Mucosa of stomach (tissue), 1 donor: ENCODE measurements around the gene MEGF6.

ENCODE experiments used
- H3K27me3 ChIP-seq: one replicate; pipeline ENCODE4 v1.7.0; 2013; ENCODE audit warnings: mild to moderate bottlenecking, low read length; ENCODE audit not compliant: control insufficient read depth, insufficient read depth
- H3K36me3 ChIP-seq: one replicate; pipeline ENCODE4 v1.7.0; 2013; ENCODE audit warnings: low read length; ENCODE audit not compliant: control insufficient read depth, insufficient read depth
- H3K4me1 ChIP-seq: one replicate; pipeline ENCODE4 v1.7.0; 2013; ENCODE audit warnings: mild to moderate bottlenecking, low read length; ENCODE audit not compliant: control insufficient read depth, insufficient read depth
- H3K4me3 ChIP-seq: one replicate; pipeline ENCODE4 v1.7.0; 2013; ENCODE audit warnings: low read length
- H3K9ac ChIP-seq: one replicate; pipeline ENCODE4 v1.7.0; 2013; ENCODE audit warnings: mild to moderate bottlenecking, low read length, moderate library complexity
- H3K9me3 ChIP-seq: one replicate; pipeline ENCODE4 v1.7.0; 2013; ENCODE audit warnings: mild to moderate bottlenecking, low read length, moderate library complexity; ENCODE audit not compliant: control insufficient read depth
- donor health status: Pancreatic carcinoma.

Gene MEGF6

GRCh38 chr1:3611170-3612019 is at the start of gene MEGF6:
TSS of gene MEGF6 (minus strand) at chr1:3611508. CDS start at chr1:3611268, 240 bp downstream.
- Histone ChIP-seq H3K9ac (no peak within 1 kb of the TSS), H3K4me3 (no peak within 1 kb of the TSS), H3K36me3 (no peaks in the 10 kb centered on the region), H3K27me3 (peaks cover 37% of the 10 kb centered on the region), H3K9me3 (no peaks in the 10 kb centered on the region), H3K4me1 (peaks cover 24% of the 10 kb centered on the region)

DNA sequence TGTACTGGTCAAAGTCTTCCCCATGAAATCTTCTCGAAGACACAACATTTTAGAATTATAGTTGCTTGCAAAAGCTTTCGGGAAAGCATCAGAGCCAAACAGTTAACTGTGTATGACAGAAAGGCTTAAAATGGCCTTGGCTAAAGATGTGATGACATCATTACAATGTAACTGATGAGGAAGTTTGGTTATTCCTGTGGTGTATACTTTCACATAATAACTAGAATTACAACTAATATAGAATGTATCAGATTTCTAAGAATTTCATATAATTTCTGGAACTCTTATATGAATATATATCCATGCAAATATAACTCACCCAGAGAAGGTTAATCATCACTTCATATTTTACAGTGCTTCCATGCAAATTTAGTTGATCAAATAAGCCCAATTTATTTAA is 49.4 kb upstream of the MEGF6 start:
- Histone ChIP-seq H3K27me3 (peaks cover 24% of the 10 kb centered on the region), H3K9me3 (no peaks in the 10 kb centered on the region), H3K36me3 (no peaks in the 10 kb centered on the region), H3K4me3 (no peak overlapping the region), H3K9ac (no peak overlapping the region), H3K4me1 (no peaks in the 10 kb centered on the region)

DNA sequence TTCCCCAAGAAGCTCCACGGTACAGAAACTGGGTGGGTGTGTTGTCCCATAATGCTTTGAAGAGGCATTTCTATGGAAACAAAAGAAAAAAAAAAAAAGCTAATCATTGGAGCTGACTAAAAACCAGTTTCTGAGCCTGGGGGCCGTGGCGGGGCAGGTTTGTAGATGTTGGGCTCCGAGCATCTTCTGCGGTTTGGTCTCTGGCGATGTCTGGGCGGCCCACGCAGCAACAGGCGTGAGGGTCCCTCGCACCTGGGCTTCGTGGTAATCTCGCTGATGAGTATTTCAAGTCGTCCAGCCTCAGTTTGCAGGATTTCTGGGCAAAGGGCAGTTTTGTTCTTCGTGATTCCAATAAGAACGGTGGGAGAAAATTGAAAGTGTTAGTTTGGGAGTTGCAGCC is 47.8 kb upstream of the MEGF6 start:
- H3K9ac ChIP-seq, result no peak overlapping the region
- H3K27me3 ChIP-seq, result peaks cover 35% of the 10 kb centered on the region
- no peaks in the 10 kb centered on the region for H3K4me1 ChIP-seq
- no peaks in the 10 kb centered on the region for H3K9me3 ChIP-seq
- H3K36me3 ChIP-seq, result no peaks in the 10 kb centered on the region
- no peak overlapping the region for H3K4me3 ChIP-seq

DNA sequence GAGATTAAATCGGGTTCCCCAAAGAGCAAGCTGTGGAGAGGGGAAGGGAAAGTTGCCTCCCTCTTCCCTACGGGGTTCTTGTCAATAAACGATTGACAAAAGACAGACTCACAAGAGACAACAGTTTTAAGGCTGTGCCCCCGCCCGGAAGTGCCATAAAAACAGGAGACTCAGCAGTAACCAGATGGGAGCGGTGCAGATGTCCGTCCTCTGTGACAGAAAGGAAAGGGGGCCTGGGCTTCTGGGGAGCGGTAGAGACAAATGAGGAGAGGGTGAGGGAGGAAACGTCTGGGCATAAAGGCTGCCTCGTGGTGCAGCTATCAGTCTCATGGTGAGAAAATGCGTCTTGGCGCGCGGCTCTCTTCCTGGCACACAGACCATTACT is 46.9 kb upstream of the MEGF6 start:
- Histone ChIP-seq H3K36me3 (no peaks in the 10 kb centered on the region), H3K9me3 (no peaks in the 10 kb centered on the region), H3K4me1 (no peaks in the 10 kb centered on the region), H3K4me3 (no peak overlapping the region), H3K9ac (no peak overlapping the region), H3K27me3 (peaks cover 44% of the 10 kb centered on the region)

DNA sequence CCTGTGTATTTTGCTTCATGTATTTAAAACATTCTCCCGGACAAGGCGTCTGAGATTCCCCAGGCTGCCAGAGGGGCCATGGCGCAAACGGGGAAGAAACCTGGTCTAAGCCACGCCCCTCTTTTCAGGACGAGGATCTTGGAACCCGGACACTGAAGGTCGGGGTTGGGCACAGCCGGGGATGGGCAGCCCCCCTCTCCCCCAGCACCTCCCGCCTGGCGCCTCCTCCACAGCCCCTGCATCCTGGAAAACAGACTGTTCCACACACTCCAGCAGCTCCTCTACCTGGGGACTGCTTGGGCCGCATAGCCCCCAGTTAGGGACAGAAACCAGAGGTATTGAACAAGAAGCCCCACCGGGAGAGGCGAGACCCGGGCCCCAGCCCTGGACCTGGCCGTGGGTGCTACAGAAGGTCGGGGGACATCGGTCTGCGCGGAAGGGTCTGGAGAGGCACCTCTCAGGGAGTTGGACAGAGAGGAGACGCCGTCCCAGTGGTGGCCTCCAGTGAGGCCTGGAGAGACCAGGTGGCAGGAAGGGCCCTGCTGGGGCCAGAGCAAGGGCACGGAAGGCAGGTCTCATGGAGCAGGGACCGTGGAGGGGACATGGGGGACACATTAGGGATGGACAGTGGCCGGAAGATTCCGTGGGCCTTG is 46.4 kb upstream of the MEGF6 start:
- Histone ChIP-seq H3K27me3 (peaks cover 47% of the 10 kb centered on the region), H3K36me3 (no peaks in the 10 kb centered on the region), H3K4me3 (no peak overlapping the region), H3K9me3 (no peaks in the 10 kb centered on the region), H3K9ac (no peak overlapping the region), H3K4me1 (no peaks in the 10 kb centered on the region)

DNA sequence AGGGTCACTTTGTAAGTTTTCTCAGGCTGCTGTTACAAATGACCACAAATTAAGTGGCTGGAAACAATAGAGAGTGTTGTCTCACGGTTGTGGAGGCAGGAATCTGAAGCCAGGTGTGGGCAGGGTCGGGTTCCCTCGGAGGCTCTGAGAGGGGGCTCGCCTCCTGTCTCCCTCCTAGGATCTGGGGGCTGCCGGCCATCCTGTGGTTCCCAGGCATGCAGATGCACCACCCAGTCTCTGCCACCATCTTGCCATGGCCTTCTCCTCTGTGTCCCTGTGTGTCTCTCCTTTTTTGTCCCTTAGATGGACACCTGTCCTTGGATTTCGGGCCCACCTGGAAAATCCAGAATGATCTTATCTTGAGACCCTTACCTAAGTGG is 45.8 kb upstream of the MEGF6 start:
- Histone ChIP-seq H3K9me3 (no peaks in the 10 kb centered on the region), H3K27me3 (peaks cover 50% of the 10 kb centered on the region), H3K4me1 (no peaks in the 10 kb centered on the region), H3K36me3 (no peaks in the 10 kb centered on the region), H3K9ac (no peak overlapping the region), H3K4me3 (no peak overlapping the region)

DNA sequence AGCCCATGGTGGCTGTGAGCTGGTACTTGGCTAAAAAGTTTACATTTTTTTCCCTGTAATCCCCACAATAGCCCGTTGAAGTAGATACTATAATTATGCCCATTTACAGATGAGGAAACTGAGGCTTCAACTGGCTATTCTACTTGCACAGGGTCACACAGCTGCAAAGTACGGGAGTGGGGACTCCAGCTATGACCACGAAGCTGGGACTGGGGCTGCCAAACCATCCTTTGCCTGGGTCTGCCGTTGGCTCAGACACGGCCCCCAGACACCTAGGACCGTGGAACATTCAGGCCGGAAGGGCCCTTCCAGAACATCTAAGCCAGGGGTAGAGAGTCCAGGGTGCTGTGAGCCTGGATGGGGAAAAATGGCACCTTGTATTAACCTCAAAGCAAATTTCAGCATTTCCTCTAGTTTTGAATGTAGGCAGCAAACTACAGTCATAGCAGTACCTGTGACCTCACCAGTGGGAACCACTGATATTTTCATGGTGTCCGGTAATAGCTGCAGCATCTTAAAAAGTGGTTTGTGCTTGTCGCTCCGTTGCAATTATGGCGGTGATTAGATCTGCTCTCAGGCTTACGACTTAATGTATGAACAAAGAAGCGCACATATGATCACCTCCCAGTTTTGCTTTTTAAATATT is 45.3 kb upstream of the MEGF6 start:
- no peaks in the 10 kb centered on the region for H3K9me3 ChIP-seq
- peaks cover 56% of the 10 kb centered on the region for H3K27me3 ChIP-seq
- peaks cover 3% of the 10 kb centered on the region for H3K4me1 ChIP-seq

DNA sequence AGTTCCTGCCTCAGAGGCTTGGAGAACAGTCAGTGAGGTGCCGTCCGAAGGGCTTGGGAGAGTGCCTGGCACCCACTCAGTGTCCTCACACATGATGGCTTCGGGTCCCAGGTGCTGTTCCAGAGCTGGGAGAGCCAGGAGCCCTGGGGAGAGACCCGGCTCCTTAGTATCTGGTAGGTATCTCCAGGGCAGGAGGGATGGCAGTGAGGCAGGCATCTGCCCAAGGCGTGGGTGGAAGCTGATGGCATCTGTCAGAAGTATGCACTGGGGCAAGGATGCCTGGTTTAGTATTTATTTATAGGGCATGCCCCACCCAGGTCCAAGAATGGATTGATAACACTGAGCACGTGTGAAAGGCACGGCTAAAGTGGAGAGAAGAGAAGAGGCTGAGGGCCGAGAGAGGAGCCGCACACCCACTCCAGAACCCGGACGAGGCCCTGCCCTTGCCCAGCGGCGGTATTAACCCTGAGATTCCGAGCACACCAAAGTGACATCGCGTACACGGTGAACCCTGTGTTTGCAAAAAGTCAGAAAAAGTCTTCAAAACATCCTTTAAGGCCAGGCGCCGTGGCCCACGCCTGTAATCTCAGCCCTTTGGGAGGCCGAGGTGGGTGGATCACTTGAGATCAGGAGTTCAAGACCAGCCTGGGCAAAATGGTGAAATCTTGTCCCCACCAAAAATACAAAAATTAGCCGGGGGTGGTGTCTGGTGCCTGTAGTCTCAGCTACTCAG is 43.4 kb upstream of the MEGF6 start:
- Histone ChIP-seq H3K27me3 (peaks cover 71% of the 10 kb centered on the region), H3K9me3 (no peaks in the 10 kb centered on the region), H3K4me3 (no peak overlapping the region), H3K9ac (no peak overlapping the region), H3K36me3 (no peaks in the 10 kb centered on the region), H3K4me1 (peaks cover 11% of the 10 kb centered on the region)

More for the DNA sequence above, 45.3 kb upstream of the MEGF6 start:
- H3K36me3 ChIP-seq, result no peaks in the 10 kb centered on the region
- no peak overlapping the region for H3K4me3 ChIP-seq
- no peak overlapping the region for H3K9ac ChIP-seq

DNA sequence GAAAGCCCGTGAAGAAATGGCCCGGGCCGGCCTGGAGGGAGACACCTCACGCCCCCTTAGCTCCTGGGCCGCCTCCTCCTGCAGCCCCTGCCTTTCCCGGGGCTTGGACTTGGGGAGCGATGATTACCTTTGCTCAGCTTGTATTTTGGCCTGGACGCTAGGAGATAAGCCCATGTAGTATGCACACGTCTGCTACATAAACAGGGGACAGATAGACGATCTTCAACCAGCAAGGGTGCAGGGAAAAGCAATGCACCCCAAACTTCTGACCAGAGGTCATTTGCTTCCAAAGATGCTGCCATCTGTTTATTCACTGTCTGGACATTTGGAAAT is 41.9 kb upstream of the MEGF6 start:
- Histone ChIP-seq H3K9me3 (no peaks in the 10 kb centered on the region), H3K4me3 (no peak overlapping the region), H3K4me1 (peaks cover 23% of the 10 kb centered on the region), H3K27me3 (peaks cover 71% of the 10 kb centered on the region), H3K9ac (no peak overlapping the region), H3K36me3 (no peaks in the 10 kb centered on the region)

DNA sequence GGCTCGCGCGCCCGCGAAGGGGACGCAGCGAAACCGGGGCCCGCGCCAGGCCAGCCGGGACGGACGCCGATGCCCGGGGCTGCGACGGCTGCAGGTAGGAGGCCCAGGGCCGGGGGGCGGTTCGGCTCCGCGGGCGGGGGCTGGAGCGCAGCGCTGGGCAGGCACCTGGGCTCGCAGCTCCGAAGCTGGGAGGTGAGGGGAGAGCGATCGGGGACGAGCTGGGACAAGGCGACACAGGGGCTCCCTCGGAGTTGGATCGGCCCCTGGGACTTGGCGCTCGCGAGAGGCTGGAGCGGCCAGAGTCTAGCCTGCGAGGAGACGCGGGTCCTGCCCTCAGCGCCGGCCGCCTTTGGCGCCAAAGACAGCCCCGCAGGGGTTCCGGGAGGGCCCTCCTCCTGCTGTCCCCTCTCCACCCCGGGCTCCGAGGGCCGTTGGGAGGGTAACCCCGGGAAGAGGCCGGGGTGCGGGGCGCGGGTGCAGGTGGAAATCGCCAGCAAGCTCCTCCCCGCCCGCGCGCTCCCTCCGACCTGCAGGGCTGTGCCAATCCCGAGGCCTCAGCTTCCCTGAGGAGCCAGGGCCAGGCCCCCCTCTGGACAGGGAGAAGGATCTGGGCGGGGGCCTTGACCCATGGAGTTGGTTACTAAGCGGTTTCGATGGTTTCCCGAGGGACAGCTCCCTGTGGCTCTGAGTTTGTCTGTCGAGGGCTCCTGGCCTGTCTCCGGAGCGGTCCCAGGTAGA is 41.4 kb upstream of the MEGF6 start:
- no peaks in the 10 kb centered on the region for H3K36me3 ChIP-seq
- H3K4me1 ChIP-seq, result peaks cover 23% of the 10 kb centered on the region
- H3K4me3 ChIP-seq, result no peak overlapping the region

DNA sequence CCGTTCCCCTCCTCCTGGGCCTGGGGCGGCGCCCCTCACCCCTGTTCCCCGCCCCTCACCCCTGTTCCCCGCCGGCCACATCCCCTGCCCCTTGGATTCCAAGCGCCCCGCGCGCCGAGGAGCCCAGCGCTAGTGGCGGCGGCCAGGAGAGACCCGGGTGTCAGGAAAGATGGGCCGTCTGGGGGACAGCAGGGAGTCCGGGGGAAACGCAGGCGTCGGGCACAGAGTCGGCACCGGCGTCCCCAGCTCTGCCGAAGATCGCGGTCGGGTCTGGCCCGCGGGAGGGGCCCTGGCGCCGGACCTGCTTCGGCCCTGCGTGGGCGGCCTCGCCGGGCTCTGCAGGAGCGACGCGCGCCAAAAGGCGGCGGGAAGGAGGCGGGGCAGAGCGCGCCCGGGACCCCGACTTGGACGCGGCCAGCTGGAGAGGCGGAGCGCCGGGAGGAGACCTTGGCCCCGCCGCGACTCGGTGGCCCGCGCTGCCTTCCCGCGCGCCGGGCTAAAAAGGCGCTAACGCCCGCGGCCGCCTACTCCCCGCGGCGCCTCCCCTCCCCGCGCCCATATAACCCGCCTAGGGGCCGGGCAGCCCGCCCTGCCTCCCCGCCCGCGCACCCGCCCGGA is 40.7 kb upstream of the MEGF6 start, which contains the start of gene TP73:
Gene TP73, plus strand, starts transcription at position 587 of the 618 bp plus-strand sequence. CDS start 29,850 bp downstream, outside the sequence.
- no peak within 1 kb of the TSS for H3K4me3 ChIP-seq
- H3K9ac ChIP-seq, result no peak within 1 kb of the TSS
- peaks cover 63% of the 10 kb centered on the region for H3K27me3 ChIP-seq
- H3K4me1 ChIP-seq, result peaks cover 23% of the 10 kb centered on the region
- H3K36me3 ChIP-seq, result no peaks in the 10 kb centered on the region
- H3K9me3 ChIP-seq, result no peaks in the 10 kb centered on the region

More for the DNA sequence above, 41.4 kb upstream of the MEGF6 start:
- H3K9ac ChIP-seq, result no peak overlapping the region
- H3K27me3 ChIP-seq, result peaks cover 70% of the 10 kb centered on the region
- no peaks in the 10 kb centered on the region for H3K9me3 ChIP-seq
